GM18526 (cell line): Measurements from ENCODE around the gene PHF5A.

Source experiments
- POLR2A ChIP-seq: IDR thresholded peaks from 3 replicates; pipeline ENCODE4 v1.6.1; 2011; ENCODE audit not compliant: insufficient read length; ENCODE audit errors: extremely low read depth

The PHF5A gene

GRCh38 chr22:41444360-41445128, 23.9 kb downstream of the PHF5A start:
- peak; percentile 38 for TF ChIP-seq POLR2A

- TF ChIP-seq POLR2A = no peak
Measured at GRCh38 chr22:41442240-41442792, 26.2 kb downstream of the PHF5A start.

- TF ChIP-seq POLR2A = no peak
Measured at GRCh38 chr22:41437198-41437597, 31.3 kb downstream of the PHF5A start.

- TF ChIP-seq POLR2A = no peak
Measured at GRCh38 chr22:41436322-41437113, 32.0 kb downstream of the PHF5A start.

GRCh38 chr22:41435560-41435959, 32.9 kb downstream of the PHF5A start:
- no peak for TF ChIP-seq POLR2A

GRCh38 chr22:41431656-41432055, 36.8 kb downstream of the PHF5A start:
- TF ChIP-seq POLR2A = no peak

- TF ChIP-seq POLR2A = no peak
Measured at GRCh38 chr22:41429951-41430332, 38.5 kb downstream of the PHF5A start.

- no peak for TF ChIP-seq POLR2A
Measured at GRCh38 chr22:41429232-41429950, 39.1 kb downstream of the PHF5A start.

GRCh38 chr22:41425660-41426365, 42.7 kb downstream of the PHF5A start:
- TF ChIP-seq POLR2A = no peak

- TF ChIP-seq POLR2A = no peak
Measured at GRCh38 chr22:41418717-41419116, 49.8 kb downstream of the PHF5A start.

GRCh38 chr22:41417622-41418390, 50.7 kb downstream of the PHF5A start:
- TF ChIP-seq POLR2A = no peak

GRCh38 chr22:41415554-41415953, 52.9 kb downstream of the PHF5A start:
- TF ChIP-seq POLR2A = no peak

- TF ChIP-seq POLR2A = no peak
Measured at GRCh38 chr22:41411021-41411851, 57.3 kb downstream of the PHF5A start.

- TF ChIP-seq POLR2A = no peak
Measured at GRCh38 chr22:41410311-41410751, 58.2 kb downstream of the PHF5A start.
